ENCODE measurements around the gene RETSAT.
A peak's percentile ranks its signal among the peaks of the same experiment; 100 is the strongest.

Gene RETSAT

GRCh38 chr2:85354286-85355072 lies at the start of gene RETSAT, which contains the start of gene ELMOD3:
Gene RETSAT (minus strand): TSS chr2:85354528. CDS start chr2:85354507, 21 bp downstream.
Gene ELMOD3 (plus strand): TSS chr2:85354769. CDS start chr2:85357199, 2,430 bp downstream.
- peak within 1 kb of the TSS; percentile 97 for H3K4me3 Mint-ChIP-seq
- H3K4me1 Mint-ChIP-seq (ENCODE audit: low read depth), result peaks cover 40% of the 10 kb centered on the region
- peaks cover 41% of the 10 kb centered on the region for H3K36me3 Mint-ChIP-seq (ENCODE audit: low read depth)

GRCh38 chr2:85401844-85402243 lies 47.5 kb upstream of the RETSAT start:
- Mint-ChIP-seq H3K27ac (no peak overlapping the region), H3K9me3 (peaks cover 4% of the 10 kb centered on the region), H3K36me3 (ENCODE audit: low read depth) (peaks cover 35% of the 10 kb centered on the region), H3K4me1 (ENCODE audit: low read depth) (peaks cover 24% of the 10 kb centered on the region), H3K27me3 (no peaks in the 10 kb centered on the region), H3K4me3 (no peak overlapping the region)

More at GRCh38 chr2:85354286-85355072, at the start of gene RETSAT, which contains the start of gene ELMOD3:
- H3K27me3 Mint-ChIP-seq, result no peaks in the 10 kb centered on the region
- peak within 1 kb of the TSS; percentile 96 for H3K27ac Mint-ChIP-seq
- H3K9me3 Mint-ChIP-seq, result no peaks in the 10 kb centered on the region

GRCh38 chr2:85401464-85401805 lies 47.1 kb upstream of the RETSAT start:
- peaks cover 35% of the 10 kb centered on the region for H3K36me3 Mint-ChIP-seq (ENCODE audit: low read depth)
- H3K9me3 Mint-ChIP-seq, result peaks cover 4% of the 10 kb centered on the region
- H3K27me3 Mint-ChIP-seq, result no peaks in the 10 kb centered on the region
- H3K27ac Mint-ChIP-seq, result no peak overlapping the region
- no peak overlapping the region for H3K4me3 Mint-ChIP-seq
- H3K4me1 Mint-ChIP-seq (ENCODE audit: low read depth), result peaks cover 24% of the 10 kb centered on the region

GRCh38 chr2:85400541-85401463 lies 46.5 kb upstream of the RETSAT start:
- Mint-ChIP-seq H3K27ac (no peak overlapping the region), H3K9me3 (peaks cover 4% of the 10 kb centered on the region), H3K4me3 (no peak overlapping the region), H3K27me3 (no peaks in the 10 kb centered on the region), H3K4me1 (ENCODE audit: low read depth) (peaks cover 19% of the 10 kb centered on the region), H3K36me3 (ENCODE audit: low read depth) (peaks cover 35% of the 10 kb centered on the region)

- H3K27ac Mint-ChIP-seq, result no peak overlapping the region
Observed at GRCh38 chr2:85400023-85400422, 45.7 kb upstream of the RETSAT start.

GRCh38 chr2:85399183-85399455 lies 44.8 kb upstream of the RETSAT start:
- no peak overlapping the region for H3K4me3 Mint-ChIP-seq
- peaks cover 8% of the 10 kb centered on the region for H3K4me1 Mint-ChIP-seq (ENCODE audit: low read depth)
- peaks cover 24% of the 10 kb centered on the region for H3K36me3 Mint-ChIP-seq (ENCODE audit: low read depth)
- no peaks in the 10 kb centered on the region for H3K27me3 Mint-ChIP-seq
- peak overlapping the region; percentile 26 for H3K27ac Mint-ChIP-seq
- H3K9me3 Mint-ChIP-seq, result peaks cover 4% of the 10 kb centered on the region

More at GRCh38 chr2:85400023-85400422, 45.7 kb upstream of the RETSAT start:
- Mint-ChIP-seq H3K27me3 (no peaks in the 10 kb centered on the region), H3K36me3 (ENCODE audit: low read depth) (peaks cover 28% of the 10 kb centered on the region), H3K4me3 (no peak overlapping the region), H3K9me3 (peaks cover 4% of the 10 kb centered on the region), H3K4me1 (ENCODE audit: low read depth) (peaks cover 11% of the 10 kb centered on the region)

- no peaks in the 10 kb centered on the region for H3K27me3 Mint-ChIP-seq
- H3K36me3 Mint-ChIP-seq (ENCODE audit: low read depth), result peaks cover 19% of the 10 kb centered on the region
- no peaks in the 10 kb centered on the region for H3K9me3 Mint-ChIP-seq
- H3K27ac Mint-ChIP-seq, result peak overlapping the region; percentile 26
- peaks cover 8% of the 10 kb centered on the region for H3K4me1 Mint-ChIP-seq (ENCODE audit: low read depth)
- no peak overlapping the region for H3K4me3 Mint-ChIP-seq
Observed at GRCh38 chr2:85398426-85399182, 44.3 kb upstream of the RETSAT start.

- H3K27ac Mint-ChIP-seq, result no peak overlapping the region
- no peaks in the 10 kb centered on the region for H3K9me3 Mint-ChIP-seq
Observed at GRCh38 chr2:85397925-85398331, 43.6 kb upstream of the RETSAT start.

GRCh38 chr2:85396531-85397470 lies 42.5 kb upstream of the RETSAT start:
- Mint-ChIP-seq H3K36me3 (ENCODE audit: low read depth) (peaks cover 10% of the 10 kb centered on the region), H3K27me3 (no peaks in the 10 kb centered on the region), H3K4me3 (no peak overlapping the region), H3K27ac (peak overlapping the region; percentile 55), H3K4me1 (ENCODE audit: low read depth) (peaks cover 13% of the 10 kb centered on the region), H3K9me3 (no peaks in the 10 kb centered on the region)

More at GRCh38 chr2:85397925-85398331, 43.6 kb upstream of the RETSAT start:
- H3K4me3 Mint-ChIP-seq, result no peak overlapping the region
- H3K36me3 Mint-ChIP-seq (ENCODE audit: low read depth), result peaks cover 14% of the 10 kb centered on the region
- no peaks in the 10 kb centered on the region for H3K27me3 Mint-ChIP-seq
- peaks cover 8% of the 10 kb centered on the region for H3K4me1 Mint-ChIP-seq (ENCODE audit: low read depth)

- Mint-ChIP-seq H3K9me3 (no peaks in the 10 kb centered on the region), H3K4me3 (no peak overlapping the region), H3K36me3 (ENCODE audit: low read depth) (peaks cover 9% of the 10 kb centered on the region), H3K27me3 (no peaks in the 10 kb centered on the region), H3K27ac (no peak overlapping the region), H3K4me1 (ENCODE audit: low read depth) (peaks cover 13% of the 10 kb centered on the region)
Observed at GRCh38 chr2:85395912-85396475, 41.7 kb upstream of the RETSAT start.

- H3K9me3 Mint-ChIP-seq, result no peaks in the 10 kb centered on the region
- H3K4me3 Mint-ChIP-seq, result no peak overlapping the region
- H3K27ac Mint-ChIP-seq, result no peak overlapping the region
- H3K36me3 Mint-ChIP-seq (ENCODE audit: low read depth), result peaks cover 4% of the 10 kb centered on the region
- no peaks in the 10 kb centered on the region for H3K27me3 Mint-ChIP-seq
- H3K4me1 Mint-ChIP-seq (ENCODE audit: low read depth), result peaks cover 13% of the 10 kb centered on the region
Observed at GRCh38 chr2:85394976-85395375, 40.6 kb upstream of the RETSAT start.

GRCh38 chr2:85394261-85394681 lies 39.9 kb upstream of the RETSAT start:
- H3K27me3 Mint-ChIP-seq, result no peaks in the 10 kb centered on the region
- no peak overlapping the region for H3K27ac Mint-ChIP-seq
- H3K9me3 Mint-ChIP-seq, result no peaks in the 10 kb centered on the region
- H3K4me3 Mint-ChIP-seq, result no peak overlapping the region
- peaks cover 4% of the 10 kb centered on the region for H3K36me3 Mint-ChIP-seq (ENCODE audit: low read depth)
- peaks cover 13% of the 10 kb centered on the region for H3K4me1 Mint-ChIP-seq (ENCODE audit: low read depth)

- no peaks in the 10 kb centered on the region for H3K9me3 Mint-ChIP-seq
- H3K27ac Mint-ChIP-seq, result no peak overlapping the region
- no peaks in the 10 kb centered on the region for H3K27me3 Mint-ChIP-seq
- H3K4me1 Mint-ChIP-seq (ENCODE audit: low read depth), result peaks cover 13% of the 10 kb centered on the region
- H3K4me3 Mint-ChIP-seq, result no peak overlapping the region
- H3K36me3 Mint-ChIP-seq (ENCODE audit: low read depth), result peaks cover 4% of the 10 kb centered on the region
Observed at GRCh38 chr2:85393836-85394235, 39.5 kb upstream of the RETSAT start.

All from stimulated activated naive CD8-positive, alpha-beta T cell treated with anti-CD3 and anti-CD28 coated beads, Interleukin-15, Interleukin-2, amounts not matched to agents 100 ng/mL and 50 ng/mL, for 24 hours (primary cell).